GM23248 (cell line): ENCODE measurements around the gene CYS1. TPM values are rescaled to one million over a fixed set of nuclear protein-coding genes. Genes with fewer than 3 reads are reported as not detected.
"Not testable (repeated sequence)": the region's sequence is repeated elsewhere in the genome, so short reads cannot be mapped to it uniquely, and the experiment has no call there.

Experiments
- DNase-seq: peaks from one replicate; pipeline ENCODE4 v3.0.0-alpha.2; 2015
- H2AFZ ChIP-seq: fragments of 200-600 bp; sonication (generic); 2 replicates; pipeline ENCODE4 v1.6.1; 2016; ENCODE audit warnings: antibody characterized with exemption
- H3F3A ChIP-seq: fragments of 200-600 bp; sonication (generic); 2 replicates; pipeline ENCODE4 v1.6.1; 2016; ENCODE audit warnings: mild to moderate bottlenecking, antibody characterized with exemption, mixed run types; ENCODE audit not compliant: insufficient read depth
- H3K27ac ChIP-seq: fragments of 200-600 bp; sonication (generic); 2 replicates; pipeline ENCODE4 v1.5.1; 2016; ENCODE audit warnings: mild to moderate bottlenecking
- H3K27me3 ChIP-seq: fragments of 200-600 bp; sonication (generic); replicated peaks from 2 replicates; pipeline ENCODE4 v1.6.1; 2016; ENCODE audit warnings: mild to moderate bottlenecking; ENCODE audit not compliant: insufficient read depth
- H3K36me3 ChIP-seq: fragments of 200-600 bp; sonication (generic); 2 replicates; pipeline ENCODE4 v1.6.1; 2016; ENCODE audit warnings: low read depth, mild to moderate bottlenecking
- H3K4me1 ChIP-seq: fragments of 200-600 bp; sonication (generic); 2 replicates; pipeline ENCODE4 v1.6.1; 2016; ENCODE audit warnings: mild to moderate bottlenecking; ENCODE audit not compliant: insufficient read depth
- H3K4me2 ChIP-seq: fragments of 200-600 bp; sonication (generic); one replicate; pipeline ENCODE4 v1.6.1; 2016; ENCODE audit warnings: mild to moderate bottlenecking; ENCODE audit not compliant: unreplicated experiment
- H3K4me3 ChIP-seq: fragments of 200-600 bp; sonication (generic); 2 replicates; pipeline ENCODE4 v1.5.1; 2016; ENCODE audit warnings: mild to moderate bottlenecking
- H3K79me2 ChIP-seq: fragments of 200-600 bp; sonication (generic); 2 replicates; pipeline ENCODE4 v1.6.1; 2016; ENCODE audit warnings: mild to moderate bottlenecking; ENCODE audit not compliant: insufficient read depth
- H3K9ac ChIP-seq: fragments of 200-600 bp; sonication (generic); 2 replicates; pipeline ENCODE4 v1.6.1; 2016; ENCODE audit warnings: mild to moderate bottlenecking
- H3K9me2 ChIP-seq: fragments of 200-600 bp; sonication (generic); 2 replicates; pipeline ENCODE4 v1.6.1; 2016; ENCODE audit warnings: mixed run types, mild to moderate bottlenecking, moderate library complexity; ENCODE audit not compliant: insufficient read depth
- H3K9me3 ChIP-seq: fragments of 200-600 bp; sonication (generic); one replicate; pipeline ENCODE4 v1.6.1; 2017; ENCODE audit warnings: low read depth
- H4K20me1 ChIP-seq: fragments of 200-600 bp; sonication (generic); 2 replicates; pipeline ENCODE4 v1.6.0; 2016; ENCODE audit not compliant: insufficient read depth
- EZH2 ChIP-seq: fragments of 200-600 bp; sonication (generic); IDR thresholded peaks from 2 replicates; pipeline ENCODE4 v1.6.1; 2018; ENCODE audit warnings: antibody characterized with exemption, mild to moderate bottlenecking; ENCODE audit not compliant: insufficient read depth, poor library complexity, severe bottlenecking
- EZH2phosphoT487 ChIP-seq: fragments of 200-600 bp; sonication (generic); IDR thresholded peaks from 2 replicates; pipeline ENCODE4 v1.6.1; 2018; ENCODE audit warnings: antibody characterized with exemption, moderate library complexity, mild to moderate bottlenecking, low read depth; ENCODE audit not compliant: insufficient read depth
- WGBS, 2 experiments: methylation state at CpG; one replicate each; pipeline ENCODE4 v1.1.6; 2015 to 2017; ENCODE audit warnings: low lambda C conversion rate in 2 of 2, low coverage in 1 of 2; ENCODE audit errors: missing lambda C conversion rate in 2 of 2; 5-methylcytosine and 5-hydroxymethylcytosine counted together
- in situ Hi-C: fragments of 300-500 bp; cut with MboI; formaldehyde crosslinking; loops from 2 replicates; pipeline ENCODE4 v1.15.0; 2020
- polyA plus RNA-seq: library from polyadenylated mRNA; unstranded; fragments of >200 nt; fragmentation: Nextera tagmentation; extraction: Ambion mirVana; gene quantifications from 2 replicates; pipeline ENCODE4 v1.2.1, GENCODE V29; 2016
- total RNA-seq: library from RNA; depleted of rRNA; stranded (reverse); fragments of >200 nt; shearing (Covaris generic); gene quantifications from 2 replicates; pipeline ENCODE4 v1.2.3, GENCODE V29; 2014

The CYS1 gene
- total and polyA plus RNA-seq, 2 experiments from 2014 or later: 3.1 to 6.1 TPM

DNA sequence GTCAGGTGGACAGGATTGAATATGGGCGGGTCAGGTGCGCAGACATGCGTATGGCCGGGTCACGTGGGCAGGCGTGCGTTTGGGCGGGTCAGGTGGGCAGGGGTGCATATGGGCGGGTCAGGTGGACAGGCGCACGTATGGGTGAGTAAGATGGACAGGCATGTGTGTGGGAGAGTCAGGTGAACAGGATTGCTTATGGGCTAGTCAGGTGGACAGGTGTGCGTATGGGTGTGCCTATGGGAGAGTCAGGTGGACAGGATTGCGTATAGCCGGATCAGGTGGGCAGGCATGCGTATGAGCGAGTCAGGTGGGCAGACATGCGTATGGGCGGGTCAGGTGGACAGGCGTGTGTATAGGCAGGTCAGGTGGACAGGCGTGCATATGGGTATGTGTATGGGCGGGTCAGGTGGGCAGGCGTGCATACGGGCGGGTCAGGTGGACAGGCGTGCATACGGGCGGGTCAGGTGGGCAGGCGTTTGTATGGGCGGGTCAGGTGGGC is 67.2 kb downstream of the CYS1 start:
- H3K79me2 ChIP-seq: no peaks in the 10 kb centered on the region
- WGBS, 2 experiments: 87 to 89% methylated on average over 23 to 29 of the region's 29 CpGs
- in situ Hi-C loops: no loop called here
- no peak for DNase-seq
- H3K9ac ChIP-seq: no peak overlapping the region
- H2AFZ ChIP-seq: no peak overlapping the region
- H3K27ac ChIP-seq: no peak overlapping the region
- H3K4me3 ChIP-seq: no peak overlapping the region
- TF ChIP-seq EZH2phosphoT487: no peak
- TF ChIP-seq EZH2: no peak
- H3K9me3 ChIP-seq: no peaks in the 10 kb centered on the region
- H3F3A ChIP-seq: peaks cover 9% of the 10 kb centered on the region
- no peaks in the 10 kb centered on the region for H4K20me1 ChIP-seq
- H3K4me2 ChIP-seq: no peak overlapping the region
- no peaks in the 10 kb centered on the region for H3K27me3 ChIP-seq
- H3K9me2 ChIP-seq: no peaks in the 10 kb centered on the region
- H3K36me3 ChIP-seq: no peaks in the 10 kb centered on the region
- H3K4me1 ChIP-seq: peaks cover 12% of the 10 kb centered on the region

DNA sequence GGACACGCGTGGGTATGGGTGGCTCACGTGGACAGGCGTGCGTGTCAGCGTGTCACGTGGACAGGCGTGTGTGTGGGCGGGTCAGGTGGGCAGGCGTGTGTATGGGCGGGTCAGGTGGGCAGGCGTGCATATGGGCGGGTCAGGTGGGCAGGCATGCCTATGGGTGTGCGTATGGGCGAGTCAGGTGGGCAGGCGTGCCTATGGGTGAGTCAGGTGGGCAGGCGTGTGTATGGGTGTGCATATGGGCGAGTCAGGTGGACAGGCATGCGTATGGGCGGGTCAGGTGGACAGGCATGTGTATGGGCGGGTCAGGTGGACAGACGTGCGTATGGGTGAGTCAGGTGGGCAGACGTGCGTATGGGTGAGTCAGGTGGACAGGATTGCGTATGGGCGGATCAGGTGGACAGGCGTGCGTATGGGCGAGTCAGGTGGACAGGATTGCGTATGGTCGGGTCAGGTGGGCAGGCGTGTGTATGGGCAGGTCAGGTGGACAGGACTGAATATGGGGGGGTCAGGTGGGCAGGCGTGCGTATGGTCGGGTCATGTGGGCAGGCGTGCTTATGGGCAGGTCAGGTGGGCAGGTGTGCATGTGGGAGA is 67.7 kb downstream of the CYS1 start:
- H3K79me2 ChIP-seq, H3K4me3 ChIP-seq, H4K20me1 ChIP-seq, H3K4me2 ChIP-seq, H3K27ac ChIP-seq, H3K36me3 ChIP-seq, H3K9me3 ChIP-seq, DNase-seq, H3K27me3 ChIP-seq, H3K9me2 ChIP-seq, H3K9ac ChIP-seq, H2AFZ ChIP-seq, in situ Hi-C loops: not testable (repeated sequence)
- peaks cover 15% of the 10 kb centered on the region for H3F3A ChIP-seq
- peaks cover 17% of the 10 kb centered on the region for H3K4me1 ChIP-seq
- WGBS, 2 experiments: 89 to 91% methylated on average over 19 to 35 of the region's 37 CpGs

DNA sequence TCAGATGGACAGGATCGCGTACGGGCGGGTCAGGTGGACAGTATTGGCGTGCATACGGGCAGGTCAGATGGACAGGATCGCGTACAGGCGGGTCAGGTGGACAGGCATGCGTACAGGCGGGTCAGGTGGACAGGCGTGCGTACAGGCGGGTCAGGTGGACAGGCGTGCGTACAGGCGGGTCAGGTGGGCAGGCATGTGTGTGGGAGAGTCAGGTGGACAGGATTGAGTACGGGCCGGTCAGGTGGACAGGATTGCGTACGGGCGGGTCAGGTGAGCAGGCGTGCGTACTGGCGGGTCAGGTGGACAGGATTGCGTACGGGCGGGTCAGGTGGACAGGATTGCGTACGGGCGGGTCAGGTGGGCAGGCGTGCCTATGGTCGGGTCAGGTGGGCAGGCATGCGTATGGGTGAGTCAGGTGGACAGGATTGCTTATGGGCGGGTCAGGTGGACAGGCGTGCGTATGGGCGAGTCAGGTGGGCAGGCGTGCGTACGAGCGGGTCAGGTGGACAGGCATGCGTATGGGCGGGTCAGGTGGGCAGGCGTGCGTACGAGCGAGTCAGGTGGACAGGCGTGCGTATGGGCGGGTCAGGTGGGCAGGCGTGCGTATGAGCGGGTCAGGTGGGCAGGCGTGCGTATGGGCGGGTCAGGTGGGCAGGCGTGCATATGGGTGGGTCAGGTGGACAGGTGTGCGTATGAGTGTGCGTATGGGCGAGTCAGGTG is 68.4 kb downstream of the CYS1 start:
- H4K20me1 ChIP-seq, in situ Hi-C loops, H3K4me3 ChIP-seq, H3K9ac ChIP-seq, H3K27me3 ChIP-seq, DNase-seq, H3K27ac ChIP-seq, H3K36me3 ChIP-seq, H2AFZ ChIP-seq, H3K9me2 ChIP-seq, H3K4me2 ChIP-seq, H3K79me2 ChIP-seq, H3K9me3 ChIP-seq: not testable (repeated sequence)
- Histone ChIP-seq H3K4me1 (peaks cover 20% of the 10 kb centered on the region), H3F3A (peaks cover 17% of the 10 kb centered on the region)
- 89 to 90% methylated on average over 18 to 61 of the region's 61 CpGs for WGBS, 2 experiments

DNA sequence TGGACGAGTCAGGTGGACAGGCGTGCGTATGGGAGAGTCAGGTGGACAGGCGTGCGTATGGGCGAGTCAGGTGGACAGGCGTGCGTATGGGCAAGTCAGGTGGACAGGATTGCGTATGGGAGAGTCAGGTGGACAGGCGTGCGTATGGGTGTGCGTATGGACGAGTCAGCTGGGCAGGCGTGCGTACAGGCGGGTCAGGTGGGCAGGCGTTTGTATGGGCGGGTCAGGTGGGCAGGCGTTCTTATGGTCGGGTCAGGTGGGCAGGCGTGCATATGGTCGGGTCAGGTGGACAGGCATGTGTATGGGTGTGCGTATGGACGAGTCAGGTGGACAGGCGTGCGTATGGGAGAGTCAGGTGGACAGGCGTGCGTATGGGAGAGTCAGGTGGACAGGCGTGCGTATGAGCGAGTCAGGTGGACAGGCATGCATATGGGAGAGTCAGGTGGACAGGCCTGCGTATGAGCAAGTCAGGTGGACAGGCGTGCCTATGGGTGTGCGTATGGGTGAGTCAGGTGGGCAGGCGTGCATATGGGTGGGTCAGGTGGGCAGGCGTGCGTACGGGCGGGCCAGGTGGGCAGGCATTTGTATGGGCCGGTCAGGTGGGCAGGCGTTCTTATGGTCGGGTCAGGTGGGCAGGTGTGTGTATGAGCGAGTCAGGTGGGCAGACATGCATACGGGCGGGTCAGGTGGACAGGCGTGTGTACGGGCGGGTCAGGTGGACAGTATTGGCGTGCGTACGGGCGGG is 69.2 kb downstream of the CYS1 start:
- H3F3A ChIP-seq: peaks cover 17% of the 10 kb centered on the region
- in situ Hi-C loops, H3K9me2 ChIP-seq, H3K9ac ChIP-seq, H4K20me1 ChIP-seq, DNase-seq, H3K36me3 ChIP-seq, H2AFZ ChIP-seq, H3K79me2 ChIP-seq, H3K27me3 ChIP-seq, H3K27ac ChIP-seq, H3K4me2 ChIP-seq, H3K4me3 ChIP-seq, H3K9me3 ChIP-seq: not testable (repeated sequence)
- WGBS, 2 experiments: 94% methylated on average over 30 to 52 of the region's 52 CpGs
- peaks cover 20% of the 10 kb centered on the region for H3K4me1 ChIP-seq
